LNCAP (cell line): ENCODE data around the gene MEGF11.

Experiments used
- CTCF ChIP-seq: fragments of 450-650 bp; IDR thresholded peaks from 2 replicates; pipeline ENCODE4 v1.5.1; 2017; ENCODE audit warnings: mild to moderate bottlenecking

The MEGF11 gene

GRCh38 chr15:65993762-65994161, 259.8 kb downstream of the MEGF11 start:
- TF ChIP-seq CTCF: no peak

DNA sequence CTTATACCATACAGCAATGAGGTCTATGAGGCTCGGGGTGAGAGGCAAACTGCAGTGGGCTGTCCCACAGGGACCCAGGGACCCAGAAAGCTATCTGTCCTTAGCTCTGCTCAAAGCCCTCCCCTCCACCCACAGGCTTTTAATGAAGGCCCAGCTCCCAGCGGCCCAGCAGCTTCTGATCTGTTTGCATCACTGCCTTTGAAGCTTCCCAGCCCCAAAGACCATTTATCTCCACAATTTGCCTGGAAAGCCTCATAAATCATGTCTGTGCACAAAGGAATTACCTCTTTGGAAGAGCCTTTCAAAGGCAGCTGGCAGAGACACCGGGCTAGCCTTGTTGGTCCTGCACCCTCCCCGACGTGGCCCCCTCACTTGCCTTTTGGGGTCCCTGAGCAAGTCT, 260.3 kb downstream of the MEGF11 start:
- TF ChIP-seq CTCF: no peak

DNA sequence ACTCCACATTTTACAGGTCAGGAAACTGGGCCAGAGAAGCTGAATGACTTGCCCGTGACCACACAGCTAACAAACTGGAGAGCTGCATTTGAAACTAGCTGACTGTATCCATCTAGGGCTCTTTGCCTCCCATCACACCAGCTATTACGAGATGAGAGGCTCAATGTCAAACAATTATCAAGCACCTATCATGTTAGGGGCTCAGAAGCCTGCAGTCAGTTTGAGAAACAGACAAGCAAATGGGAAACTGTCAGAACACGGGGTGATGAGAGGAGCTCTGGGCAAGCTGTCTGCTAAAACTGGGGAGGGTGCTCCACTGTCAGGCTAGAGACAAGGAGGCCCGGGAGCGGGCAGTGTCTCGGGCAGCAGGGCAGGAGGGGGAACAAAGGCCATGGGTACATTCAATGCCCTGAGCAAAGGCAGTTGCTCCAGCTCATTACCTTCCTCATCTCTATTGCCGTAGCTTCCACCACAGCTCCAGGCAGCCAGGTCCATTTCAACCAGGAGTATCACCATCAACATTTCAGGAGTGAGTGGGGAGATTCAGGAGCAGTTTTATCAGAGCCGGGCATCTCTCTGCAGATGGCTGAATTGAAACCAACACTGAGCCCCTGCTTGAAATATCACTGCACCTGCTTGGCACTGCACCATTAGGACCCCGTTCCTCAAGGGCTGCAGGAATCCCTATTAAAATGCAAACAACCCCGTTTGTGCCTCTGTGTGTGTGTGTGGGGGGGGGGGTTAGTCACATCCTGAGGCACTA, 261.6 kb downstream of the MEGF11 start:
- TF ChIP-seq CTCF: no peak

GRCh38 chr15:65990298-65990981, 263.1 kb downstream of the MEGF11 start:
- no peak for TF ChIP-seq CTCF

- no peak for TF ChIP-seq CTCF
Observed at GRCh38 chr15:65987100-65987499, 266.4 kb downstream of the MEGF11 start.

- no peak for TF ChIP-seq CTCF
Observed at GRCh38 chr15:65986416-65986815, 267.1 kb downstream of the MEGF11 start.

- no peak for TF ChIP-seq CTCF
Observed at GRCh38 chr15:65985387-65985786, 268.2 kb downstream of the MEGF11 start.
